ENCODE measurements around the gene ASPN.
A peak's percentile ranks its signal among the peaks of the same experiment; 100 is the strongest.
"Not testable (repeated sequence)": the region's sequence is repeated elsewhere in the genome, so short reads cannot be mapped to it uniquely, and the experiment has no call there.

The ASPN gene

DNA sequence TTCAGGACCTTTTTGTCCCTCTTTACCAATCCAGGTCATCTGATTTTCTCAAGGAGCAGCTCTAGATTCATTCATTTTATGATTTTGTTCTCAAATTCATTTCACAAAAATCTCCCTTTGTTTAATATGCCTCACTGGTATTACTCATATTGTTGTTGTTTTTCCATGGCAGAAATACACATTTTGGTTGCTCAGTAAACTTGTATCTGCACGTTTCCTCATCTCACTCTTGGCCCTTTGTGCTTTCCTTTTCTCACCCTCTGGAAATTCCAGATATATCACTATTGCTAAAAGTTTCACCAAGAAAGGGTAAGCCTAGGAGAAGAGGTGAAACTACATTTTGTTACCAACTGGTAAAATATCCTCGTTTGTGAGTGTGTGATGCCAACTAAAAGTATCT, 14.8 kb downstream of the ASPN start:
- no peak for DNase-seq

DNA sequence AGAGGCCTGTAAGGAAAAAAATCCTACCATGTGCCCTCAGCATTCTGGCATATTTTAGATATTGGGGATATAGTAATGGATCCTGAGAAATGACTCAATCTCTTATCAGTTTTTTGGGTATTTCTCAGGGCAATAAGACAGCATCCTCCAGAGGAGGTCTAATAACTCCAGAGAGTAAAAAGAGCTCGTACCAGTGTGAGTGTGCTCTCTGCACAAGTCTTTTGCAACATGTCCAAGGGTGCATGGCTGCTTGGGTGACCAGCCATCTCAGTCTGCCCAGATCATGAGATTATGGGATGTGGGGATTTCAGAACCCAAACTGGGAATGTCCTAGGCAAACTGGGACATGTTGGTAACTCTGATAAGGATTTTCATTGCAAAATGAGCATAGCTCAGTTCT, 15.3 kb downstream of the ASPN start:
- DNase-seq: no peak

DNA sequence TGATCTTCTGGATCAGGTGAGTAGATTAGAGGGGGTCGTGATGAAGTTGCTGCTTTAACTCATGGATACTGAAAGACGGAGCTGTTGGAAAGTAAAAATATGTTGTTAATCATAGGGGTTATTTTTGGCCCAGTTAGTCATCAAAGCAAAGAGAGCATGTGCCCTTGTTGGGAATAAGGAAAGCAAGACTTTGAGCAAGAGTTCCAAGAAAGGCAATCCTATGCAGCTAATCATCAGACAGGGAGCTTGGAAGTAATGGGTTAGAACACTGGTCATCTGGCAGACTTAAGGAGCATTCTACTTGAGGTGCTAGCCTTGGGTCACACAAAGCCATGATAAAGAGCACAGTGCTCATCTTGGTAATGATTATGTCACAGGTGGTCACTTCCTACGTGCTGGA, 18.3 kb downstream of the ASPN start:
- DNase-seq: no peak

DNA sequence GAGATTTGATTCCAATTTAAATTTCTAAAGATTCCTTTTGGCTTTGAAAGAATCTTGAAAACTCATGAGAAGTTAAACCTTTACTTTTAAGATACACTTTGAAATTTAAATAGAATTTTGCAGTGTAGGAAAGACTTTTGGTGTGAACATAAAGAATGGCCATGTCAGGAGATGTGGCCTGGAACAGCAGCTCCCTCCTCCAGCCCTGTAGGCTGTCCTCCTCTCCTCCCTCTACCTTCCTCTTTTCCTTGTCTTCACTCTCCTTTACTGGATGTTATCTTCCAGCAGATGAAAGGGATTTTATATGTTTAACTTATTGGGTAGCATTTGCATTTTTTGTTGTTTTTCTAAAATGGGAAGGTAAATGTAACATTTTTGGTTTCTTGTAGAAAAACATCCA, 18.9 kb downstream of the ASPN start:
- no peak for DNase-seq

DNA sequence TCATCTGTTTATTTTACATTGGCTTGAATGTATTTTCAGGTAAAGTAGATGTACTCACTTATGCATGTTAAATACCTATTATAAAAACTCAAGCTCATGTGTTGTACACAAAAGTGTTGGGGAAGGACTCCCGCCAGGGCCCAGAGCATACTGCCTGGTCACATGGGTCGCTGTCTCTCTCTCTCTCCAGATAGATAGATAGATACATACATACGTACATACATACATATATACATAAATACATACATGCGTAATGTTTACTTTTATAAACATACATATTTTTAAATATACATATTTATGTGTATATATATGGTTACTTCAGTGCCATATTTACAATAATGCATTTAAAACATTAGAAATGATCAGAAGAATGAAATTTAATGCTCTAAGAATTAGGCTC, 24.7 kb downstream of the ASPN start:
- no peak for DNase-seq

DNA sequence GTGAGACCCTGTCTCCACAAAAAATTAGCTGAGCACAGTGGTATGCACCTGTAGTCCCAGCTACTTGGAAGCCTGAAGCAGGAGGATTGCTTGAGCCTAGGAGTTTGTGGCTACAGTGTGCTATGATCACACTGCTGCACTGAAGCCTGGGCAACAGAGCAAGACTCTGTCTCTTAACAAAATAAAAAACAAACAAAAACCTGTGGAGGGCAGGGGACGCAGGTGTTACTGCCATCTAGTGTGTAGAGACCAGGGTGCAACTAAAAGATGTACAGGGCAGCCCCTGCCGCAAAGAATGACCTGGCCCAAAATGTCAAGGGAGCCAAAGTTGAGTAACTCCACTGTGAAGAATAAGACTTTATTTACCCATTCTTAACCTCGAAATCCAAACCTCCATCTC, 27.1 kb downstream of the ASPN start:
- DNase-seq: no peak

DNA sequence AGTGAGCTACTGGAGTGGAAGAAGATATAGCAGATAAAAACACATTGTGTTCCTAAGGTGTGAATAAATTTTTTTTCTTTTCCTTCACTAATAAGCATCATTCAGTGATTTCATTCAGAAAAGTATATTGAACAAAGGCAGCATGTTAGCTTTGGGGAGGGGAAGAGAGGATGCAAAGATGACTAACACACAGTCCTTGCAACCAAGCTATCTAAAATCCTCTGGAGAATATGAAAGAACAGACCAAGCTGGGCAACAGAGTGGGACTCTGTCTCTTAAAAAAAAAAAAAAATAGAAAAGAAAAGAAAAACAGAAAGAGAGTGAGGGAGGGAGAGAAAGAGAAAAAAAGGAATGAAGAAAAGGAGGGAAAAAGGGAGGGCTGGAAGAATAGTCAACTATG, 35.8 kb downstream of the ASPN start:
- no peak for DNase-seq

DNA sequence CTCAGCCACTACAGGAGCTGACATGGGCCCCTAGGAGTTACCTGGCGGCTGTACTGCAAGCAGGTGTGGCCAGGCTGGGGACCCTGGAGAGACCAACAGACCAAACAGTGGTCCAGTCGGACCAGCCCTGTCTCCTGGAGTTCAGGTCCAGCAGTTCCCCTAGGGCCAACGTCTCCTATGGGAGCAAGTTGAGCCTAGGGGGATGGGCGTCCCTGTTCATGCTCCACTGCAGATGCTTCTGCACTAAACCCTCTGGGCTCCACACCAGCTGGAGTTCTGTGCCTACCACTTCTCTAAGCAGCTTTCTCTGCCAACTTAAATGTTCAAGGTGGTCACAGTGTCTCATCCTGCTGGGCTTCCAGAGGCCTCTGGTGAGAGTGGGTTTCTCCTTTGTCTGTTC, 37.5 kb downstream of the ASPN start:
- DNase-seq: no peak

DNA sequence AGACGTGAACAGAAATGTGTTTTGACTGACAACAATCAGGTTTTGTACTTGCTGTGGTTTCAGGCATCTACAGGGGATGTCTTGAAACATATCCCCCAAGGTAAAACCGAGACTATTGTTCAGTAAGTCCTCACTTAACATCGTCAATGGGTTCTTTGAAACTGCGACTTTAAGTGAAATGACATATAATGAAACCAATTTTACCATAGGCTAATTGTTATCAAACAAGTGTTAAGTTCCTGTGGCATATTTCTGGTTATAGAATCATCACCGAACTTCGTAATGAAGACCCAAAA, 41.6 kb downstream of the ASPN start:
- DNase-seq: no peak

DNA sequence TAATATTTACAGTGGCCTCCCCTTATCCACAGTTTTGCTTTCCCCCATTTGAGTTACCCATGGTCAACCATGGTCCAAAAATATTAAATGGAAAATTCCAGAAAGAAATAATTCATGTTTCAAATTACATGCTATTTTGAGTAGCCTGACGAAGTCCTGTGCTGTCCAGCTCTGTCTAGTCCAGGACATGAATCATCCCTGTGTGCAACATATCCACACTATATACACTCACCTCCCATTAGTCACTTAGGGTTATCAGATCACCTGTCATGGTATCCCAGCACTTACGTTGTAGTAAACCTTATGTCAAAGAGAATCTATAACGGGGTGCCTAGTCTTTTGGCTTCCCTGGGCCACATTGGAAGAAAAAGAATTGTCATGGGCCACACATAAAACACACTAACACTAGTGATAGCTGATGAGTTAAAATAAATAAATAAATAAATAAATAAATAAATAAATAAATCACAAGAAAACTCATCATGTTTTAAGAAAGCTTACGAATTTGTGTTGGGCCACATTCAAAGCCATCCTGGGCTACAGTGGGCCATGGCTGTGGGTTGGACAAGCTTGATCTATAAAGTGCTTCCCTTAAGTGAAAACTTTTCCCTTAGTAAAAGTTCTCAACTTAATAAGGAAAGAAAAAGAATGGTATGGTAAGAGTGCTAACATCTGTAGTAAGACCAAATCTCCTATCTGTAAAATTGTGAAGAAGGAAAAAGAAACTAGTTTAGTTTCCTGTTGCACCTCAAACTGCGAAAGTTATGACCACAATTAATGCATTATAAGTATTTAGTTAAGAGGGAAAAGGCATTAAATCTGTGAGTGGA, 42.2 kb downstream of the ASPN start:
- no peak for DNase-seq

DNA sequence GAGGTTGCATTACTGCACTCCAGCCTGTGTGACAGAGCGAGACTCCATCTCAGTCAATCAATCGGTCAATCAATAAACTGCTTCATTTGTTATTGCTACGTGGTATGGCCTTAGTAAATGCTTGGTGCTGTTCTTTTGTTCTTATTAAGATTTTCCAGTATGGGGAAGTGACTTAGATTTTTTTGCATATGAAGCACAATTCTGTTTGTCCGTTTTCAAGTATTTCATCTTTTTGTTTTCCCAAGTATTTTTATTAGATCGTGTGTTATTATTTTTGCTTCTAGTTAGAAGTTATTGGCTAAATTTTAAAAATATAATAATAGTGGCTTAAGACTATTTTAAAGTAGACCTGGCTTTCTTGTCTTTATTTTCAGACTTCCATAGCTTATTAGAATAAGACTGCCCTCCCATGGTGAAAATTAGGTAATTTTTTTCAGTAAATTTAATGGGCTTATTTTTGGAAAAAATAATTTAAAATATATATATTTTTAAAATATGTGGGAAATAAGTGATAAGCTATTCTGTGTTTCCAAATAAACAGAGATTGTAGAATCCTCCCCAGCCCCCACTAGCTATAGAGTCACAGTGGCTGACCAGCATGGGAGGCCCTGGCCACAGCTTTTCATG, 43.3 kb downstream of the ASPN start:
- DNase-seq: no peak

DNA sequence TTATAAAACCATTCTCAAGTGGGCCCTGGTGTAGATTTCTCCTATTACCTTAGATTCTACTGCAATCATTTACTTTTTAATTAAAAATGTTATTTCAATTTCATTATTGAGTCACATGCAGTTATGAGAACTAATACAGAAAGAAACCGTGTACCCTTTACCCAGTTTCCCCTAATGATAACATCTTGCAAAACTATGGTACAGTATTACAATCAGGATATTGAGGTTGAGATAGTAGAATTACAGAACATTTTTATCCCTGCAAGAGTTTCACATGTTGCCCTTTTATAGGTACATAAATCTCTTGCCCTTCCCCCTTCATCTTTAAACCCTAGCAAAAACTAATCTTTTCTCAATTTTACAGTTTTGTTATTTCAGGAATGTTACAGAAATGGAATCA, 47.0 kb downstream of the ASPN start:
- no peak for DNase-seq

DNA sequence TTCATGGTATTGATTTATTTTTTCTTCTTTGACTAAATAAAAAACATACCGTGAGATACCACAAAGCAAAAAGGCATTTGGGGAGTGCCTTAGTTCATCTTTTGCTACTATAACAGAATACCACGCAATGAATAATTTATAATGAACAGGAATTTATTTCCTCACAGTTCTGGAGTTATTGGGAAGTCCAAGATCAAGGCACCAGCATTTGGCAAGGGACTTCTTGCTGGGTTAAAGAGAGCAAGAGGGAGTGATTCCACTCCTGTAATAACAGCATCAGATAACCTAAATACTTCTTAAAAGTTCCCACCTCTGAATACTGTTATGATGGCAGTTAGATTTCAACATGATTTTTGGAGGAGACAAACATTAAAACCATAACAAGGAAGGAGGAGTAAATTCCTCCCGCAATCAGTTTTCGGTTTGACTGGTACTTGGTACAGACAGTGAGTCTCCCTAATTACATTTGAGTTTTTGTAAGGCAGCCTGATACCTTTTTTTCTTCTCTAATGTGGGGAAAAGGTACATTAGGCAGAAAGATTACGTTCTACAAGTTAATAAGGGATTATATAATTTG, 49.2 kb downstream of the ASPN start:
- no peak for DNase-seq

DNA sequence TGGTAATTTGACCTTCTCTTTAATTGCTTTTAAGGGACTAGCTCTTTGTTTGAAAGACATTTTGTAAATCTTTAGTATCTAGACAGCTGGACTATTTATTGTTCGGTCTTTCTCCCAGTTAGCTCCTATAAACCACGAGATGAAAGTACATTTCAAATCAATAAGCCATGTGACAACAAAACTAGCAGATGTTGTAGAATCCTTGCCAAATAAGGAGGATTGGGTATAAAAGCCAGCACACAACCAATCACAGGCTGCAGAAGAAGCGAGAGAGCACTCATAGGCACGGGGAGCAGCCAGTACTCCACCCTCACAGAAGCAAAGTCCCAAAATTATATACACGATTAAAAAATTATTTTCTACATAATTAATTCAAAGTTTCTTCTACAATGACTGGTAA, 50.0 kb downstream of the ASPN start:
- DNase-seq: peak in 1 of 14 donors; percentile 1

DNA sequence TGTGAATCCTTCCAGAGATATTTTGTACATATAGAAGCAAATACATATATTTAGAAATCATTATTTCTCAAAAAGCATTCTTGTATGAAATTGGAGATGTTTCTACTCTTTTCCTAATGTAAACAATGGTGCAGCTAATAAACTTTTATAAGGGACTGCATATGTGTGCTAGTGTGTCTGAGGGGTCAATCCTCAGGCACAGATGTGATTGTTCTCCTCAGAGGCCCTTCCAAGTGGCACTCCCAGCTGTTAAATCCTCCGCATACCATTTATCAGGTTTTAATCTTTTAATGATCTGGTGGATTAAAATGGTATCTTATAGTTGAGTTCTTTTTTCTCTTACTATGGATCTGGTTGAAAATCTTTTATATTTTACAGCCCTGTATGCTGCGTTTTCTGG, 52.5 kb downstream of the ASPN start:
- no peak for DNase-seq

DNA sequence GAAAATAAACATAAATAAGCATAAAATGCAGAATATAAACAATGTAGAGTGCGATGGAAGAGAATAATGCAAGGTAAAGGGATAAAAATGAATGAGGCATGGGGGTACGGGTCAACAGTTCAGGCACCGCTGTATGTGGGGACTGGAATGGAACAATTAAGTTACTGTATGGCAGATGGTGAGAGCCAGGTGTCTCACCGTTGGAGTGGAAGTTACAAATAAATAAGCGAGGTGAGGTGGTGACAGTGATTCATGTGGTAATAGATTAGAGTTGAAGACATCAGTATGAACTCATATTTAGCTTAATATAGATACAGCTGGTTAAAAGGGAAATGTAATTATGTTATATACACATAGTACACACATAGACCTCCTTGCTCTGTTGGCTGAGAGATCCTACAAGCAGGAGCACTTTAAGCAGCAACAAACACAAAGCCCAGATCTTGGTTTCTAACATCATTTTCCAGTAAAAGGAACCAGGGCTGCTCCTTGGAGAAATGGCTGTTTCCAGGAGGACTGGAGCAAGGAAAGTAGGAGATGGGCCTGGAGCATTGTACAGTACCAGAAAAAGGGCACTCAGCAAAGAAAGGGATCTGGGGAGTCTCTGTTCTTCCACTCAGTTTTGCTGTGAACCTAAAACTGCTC, 55.7 kb downstream of the ASPN start:
- DNase-seq: no peak

DNA sequence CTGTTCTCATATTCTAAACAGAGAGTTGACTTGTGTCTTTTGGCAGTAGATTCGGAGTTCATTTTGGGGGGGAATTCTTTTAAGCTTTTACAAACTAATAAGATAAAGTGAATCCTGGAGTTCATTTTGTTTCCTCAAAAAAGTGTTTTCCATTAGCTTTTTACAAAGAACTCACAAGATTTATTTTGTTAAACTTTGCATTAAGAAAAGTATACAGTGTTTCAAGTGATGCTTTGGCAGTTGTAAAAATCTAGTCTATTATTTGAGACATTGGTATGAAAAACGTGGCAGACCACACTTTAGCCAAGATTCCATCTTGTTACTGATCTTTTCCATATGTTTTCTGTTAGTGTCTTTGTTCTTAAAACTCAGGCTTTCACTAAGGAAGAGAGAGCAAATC, 56.8 kb downstream of the ASPN start:
- no peak for DNase-seq

DNA sequence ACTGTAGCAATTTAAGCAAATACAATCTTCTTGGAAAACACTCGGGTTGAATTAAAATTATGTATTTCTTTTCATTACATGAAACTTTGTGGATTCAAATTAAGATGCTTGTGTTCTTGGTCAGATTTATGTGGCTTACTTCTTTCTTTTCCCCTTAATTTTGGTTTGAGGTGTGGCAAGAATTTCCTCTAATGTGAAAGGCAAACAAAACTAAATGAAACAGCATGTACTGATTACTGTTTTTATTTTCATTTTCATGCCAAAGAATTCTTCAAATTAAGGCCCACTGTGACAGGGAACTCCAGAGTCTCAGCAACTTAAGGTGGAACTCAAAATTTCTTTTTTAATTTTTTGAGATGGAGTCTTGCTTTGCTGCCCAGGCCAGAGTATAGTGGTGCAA, 58.0 kb downstream of the ASPN start, which contains the start of gene OMD:
OMD (minus strand) TSS at position 132 of the 400 bp plus-strand sequence. CDS start 6,913 bp downstream, outside the sequence.
- no peak for DNase-seq

DNA sequence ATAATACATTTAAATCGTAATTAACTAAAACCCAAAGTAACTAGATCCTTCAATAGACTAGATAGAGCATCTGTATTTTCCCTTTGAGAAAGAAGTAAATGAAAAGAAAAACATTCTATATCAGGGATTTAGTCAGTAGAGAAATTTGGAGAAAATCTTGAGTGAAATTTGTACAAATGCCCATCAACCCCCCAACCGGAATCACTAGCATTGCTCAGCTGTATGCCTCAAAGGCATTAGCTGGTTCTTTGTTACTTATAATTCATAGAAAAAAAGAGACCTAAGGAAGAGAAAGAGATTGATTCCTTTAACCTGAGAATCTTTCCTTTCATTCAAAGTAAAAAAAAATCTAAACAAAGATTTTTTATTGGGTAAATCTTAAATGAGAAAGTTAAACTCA, 58.7 kb downstream of the ASPN start:
- DNase-seq: no peak

DNA sequence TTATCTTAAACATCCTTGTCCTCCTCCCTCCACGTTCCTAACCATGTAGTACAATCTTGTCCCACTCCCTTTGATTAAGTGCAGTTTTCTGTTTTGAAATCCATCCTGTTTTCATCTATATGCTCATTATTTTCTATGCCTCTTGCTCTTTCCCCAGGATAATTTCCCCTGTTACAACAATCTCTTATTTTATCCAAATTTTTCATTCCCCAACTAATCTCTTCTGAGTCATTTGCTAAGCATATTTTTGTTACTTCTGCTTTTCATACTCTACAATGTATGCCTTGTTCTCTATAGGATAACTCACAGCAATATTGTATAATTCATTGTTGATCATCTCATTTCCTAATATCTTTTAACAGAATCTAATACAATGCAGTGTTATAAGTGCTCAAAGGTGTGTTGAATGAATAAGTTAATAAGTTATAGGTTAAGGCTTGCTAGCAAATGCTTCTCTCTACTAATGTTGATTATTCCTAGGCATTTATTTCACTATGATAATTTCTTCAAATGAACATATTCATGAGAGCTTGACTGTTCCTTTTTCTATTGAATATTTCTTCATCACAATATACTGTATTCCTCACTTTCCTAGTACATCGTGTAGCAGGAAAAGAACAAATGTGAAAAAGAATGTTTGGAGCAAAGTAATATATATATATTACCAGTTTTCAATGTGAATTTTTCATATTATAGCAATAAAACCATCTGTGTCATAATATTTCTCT, 59.5 kb downstream of the ASPN start:
- no peak for DNase-seq

DNA sequence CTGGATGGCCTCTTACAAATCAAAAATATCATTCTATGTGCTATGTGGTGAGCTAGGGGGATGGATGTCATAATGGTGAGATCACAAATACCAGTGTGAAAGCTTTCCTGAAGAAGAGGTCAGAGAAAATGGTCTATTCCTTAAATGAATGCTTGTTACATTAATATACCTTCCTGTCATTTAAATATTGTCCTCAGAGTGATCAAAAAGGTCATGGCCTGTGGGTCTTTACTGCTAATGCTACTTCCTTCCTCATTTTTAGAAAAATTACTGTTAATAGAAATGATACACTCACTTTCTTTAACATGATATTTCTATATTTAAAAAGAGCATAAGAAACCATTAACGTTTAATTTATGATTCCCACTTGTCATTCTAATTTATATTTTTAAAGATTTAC, 67.7 kb downstream of the ASPN start:
- DNase-seq: no peak

DNA sequence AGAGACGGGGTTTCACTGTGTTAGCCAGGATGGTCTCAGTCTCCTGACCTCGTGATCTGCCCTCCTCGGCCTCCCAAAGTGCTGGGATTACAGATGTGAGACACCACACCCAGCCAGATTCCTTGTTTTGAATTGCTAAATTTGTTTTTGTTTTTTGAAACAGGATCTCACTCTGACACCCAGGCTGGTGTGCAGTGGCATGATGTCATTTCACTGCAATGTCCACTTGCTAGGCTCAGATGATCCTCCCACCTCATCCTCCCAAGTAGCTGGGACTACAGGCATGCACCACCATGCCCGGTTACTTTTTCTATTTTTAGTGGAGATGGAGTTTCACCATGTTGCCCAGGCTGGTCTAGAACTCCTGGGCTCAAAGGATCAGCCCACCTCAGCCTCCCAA, 71.1 kb downstream of the ASPN start:
- not testable (repeated sequence) for DNase-seq

Measured in C1 segment of cervical spinal cord (tissue), 14 donors.